Transverse colon (tissue), 4 donors: Measurements from ENCODE around the gene DTYMK. TPM values are rescaled to one million over a fixed set of nuclear protein-coding genes. Genes with fewer than 3 reads are reported as not detected.
A peak's percentile ranks its signal among the peaks of the same experiment; 100 is the strongest.
"Not testable (repeated sequence)": the region's sequence is repeated elsewhere in the genome, so short reads cannot be mapped to it uniquely, and the experiment has no call there.

Experiments
- DNase-seq: peaks from one replicate; pipeline ENCODE4 v3.0.0-alpha.2; 2019
- H3K27ac ChIP-seq, 4 donors: fragments of 200-600 bp; sonication (generic); 2 replicates each; pipeline ENCODE4 v1.5.1; 2016 to 2018; ENCODE audit warnings: inconsistent platforms in 4 of 4
- H3K27me3 ChIP-seq: fragments of 200-600 bp; sonication (generic); 2 replicates; pipeline ENCODE4 v1.5.1; 2017; ENCODE audit warnings: inconsistent platforms
- H3K36me3 ChIP-seq, 4 donors: fragments of 200-600 bp; sonication (generic); 2 replicates each; pipeline ENCODE4 v1.5.1; 2017 to 2019; ENCODE audit warnings: inconsistent platforms in 4 of 4
- H3K4me1 ChIP-seq, 4 donors: fragments of 200-600 bp; sonication (generic); 2 replicates each; pipeline ENCODE4 v1.5.1; 2017 to 2020; ENCODE audit warnings: inconsistent platforms in 4 of 4
- H3K4me3 ChIP-seq, 4 donors: fragments of 200-600 bp; sonication (generic); 1 replicate in 1 of 4; 2 replicates in 3 of 4; pipeline versions ENCODE4 v1.5.1 to v1.6.1; 2017 to 2019; ENCODE audit warnings: inconsistent platforms in 4 of 4
- H3K9me3 ChIP-seq, 2 donors: fragments of 200-600 bp; sonication (generic); 2 replicates each; pipeline ENCODE4 v1.5.1; 2017 to 2019; ENCODE audit warnings: inconsistent platforms in 2 of 2
- CTCF ChIP-seq, 5 experiments: fragments of 200-600 bp in 3 of 5; fragments of 450-650 bp in 2 of 5; sonication (generic) in 3 of 5; IDR thresholded peaks; 1 replicate in 2 of 5; 2 replicates in 3 of 5; pipeline ENCODE4 v1.5.1; 2016 to 2017; ENCODE audit warnings: antibody characterized with exemption in 5 of 5, inconsistent platforms in 3 of 5, mild to moderate bottlenecking in 2 of 5, moderate library complexity in 1 of 5
- EP300 ChIP-seq: sonication (generic); formaldehyde crosslinking; IDR thresholded peaks from one replicate; pipeline ENCODE4 v1.6.1; 2017; ENCODE audit warnings: antibody characterized with exemption, low read depth
- POLR2A ChIP-seq: fragments of 450-650 bp; IDR thresholded peaks from one replicate; pipeline ENCODE4 v1.6.1; 2016; ENCODE audit warnings: antibody characterized with exemption, mild to moderate bottlenecking, moderate library complexity
- POLR2AphosphoS5 ChIP-seq, 3 donors: sonication (generic); formaldehyde crosslinking; IDR thresholded peaks; one replicate each; pipeline ENCODE4 v1.6.1; 2016; ENCODE audit warnings: antibody characterized with exemption in 3 of 3
- WGBS, 2 donors: methylation state at CpG; one replicate each; pipeline ENCODE4 v1.1.5; 2018; ENCODE audit warnings: low coverage in 1 of 2; 5-methylcytosine and 5-hydroxymethylcytosine counted together
- in situ Hi-C, 4 donors: fragments of 200-750 bp; cut with MboI; loops; one replicate each; pipeline versions ENCODE4 v1.15.0 to v1.15.1; 2017; ENCODE audit warnings: low sequenced_read_pairs in 3 of 4, low pct_ligation_motif_present in 1 of 4, low pct_unique_long_range_greater_than_20kb in 1 of 4
- intact Hi-C: fragments of 100-400 bp; cut with DNase I; formaldehyde crosslinking; loops from one replicate; pipeline ENCODE4 v1.15.1; 2023; ENCODE audit warnings: low total_unique reads
- total RNA-seq, 4 donors: library from RNA; depleted of rRNA; stranded (reverse); fragments of >200 nt; gene quantifications; one replicate each; pipeline ENCODE4 v1.1.0, GENCODE V29; 2016

Gene DTYMK
- total RNA-seq, 4 donors from 2014 or later = 3.4 to 27.9 (median 11.4) TPM

- DNase-seq = no peak
- no peak for TF ChIP-seq POLR2A
- TF ChIP-seq CTCF (IDR thresholded peaks at IDR 0.05) = no peak
- Histone ChIP-seq H3K27me3 (no peaks in the 10 kb centered on the region), H3K4me3 (no peak overlapping the region), H3K36me3 (peaks cover 0 to 24% (median 5%) of the 10 kb centered on the region in 4 donors), H3K4me1 (no peaks in the 10 kb centered on the region), H3K9me3 (no peaks in the 10 kb centered on the region), H3K27ac (no peak overlapping the region)
- intact Hi-C loops = no loop called here
- WGBS, 2 donors = 95 to 98% methylated on average over 9 to 21 of the region's 21 CpGs
- in situ Hi-C loops = no loop called here
Observed at GRCh38 chr2:241668354-241668753, 18.3 kb downstream of the DTYMK start.

GRCh38 chr2:241666627-241667400 lies 19.8 kb downstream of the DTYMK start:
- no peak for DNase-seq
- in situ Hi-C loops (no loop called here), intact Hi-C loops (no loop called here)
- no peaks in the 10 kb centered on the region for H3K9me3 ChIP-seq
- no peaks in the 10 kb centered on the region for H3K27me3 ChIP-seq
- TF ChIP-seq EP300 (no peak), POLR2A (no peak), CTCF (IDR thresholded peaks at IDR 0.05) (no peak), POLR2AphosphoS5 (IDR thresholded peaks at IDR 0.05) (no peak)
- no peak overlapping the region for H3K4me3 ChIP-seq
- peaks cover 0 to 18% (median 5%) of the 10 kb centered on the region in 4 donors for H3K36me3 ChIP-seq
- 85 to 90% methylated on average over 4 to 42 of the region's 42 CpGs for WGBS, 2 donors
- no peaks in the 10 kb centered on the region for H3K4me1 ChIP-seq
- H3K27ac ChIP-seq = no peak overlapping the region

- DNase-seq = no peak
Observed at GRCh38 chr2:241665731-241666440, 20.7 kb downstream of the DTYMK start.

GRCh38 chr2:241662731-241663130 lies 23.9 kb downstream of the DTYMK start:
- H3K27ac ChIP-seq = peak overlapping the region in 1 of 4 donors; percentile 25
- DNase-seq, in situ Hi-C loops, H3K4me1 ChIP-seq, H3K4me3 ChIP-seq, H3K9me3 ChIP-seq, intact Hi-C loops, H3K27me3 ChIP-seq: not testable (repeated sequence)
- peaks cover 0 to 15% (median 3%) of the 10 kb centered on the region in 4 donors for H3K36me3 ChIP-seq
- 82% methylated on average over 24 of the region's 24 CpGs; no CpG with 5 or more reads in 1 of the 2 donors for WGBS, 2 donors

More at GRCh38 chr2:241665731-241666440, 20.7 kb downstream of the DTYMK start:
- intact Hi-C loops (no loop called here), in situ Hi-C loops (no loop called here)
- no peak overlapping the region for H3K27ac ChIP-seq
- H3K4me1 ChIP-seq = no peaks in the 10 kb centered on the region
- H3K27me3 ChIP-seq = no peaks in the 10 kb centered on the region
- TF ChIP-seq CTCF (IDR thresholded peaks at IDR 0.05) = no peak
- TF ChIP-seq EP300 = no peak
- TF ChIP-seq POLR2AphosphoS5 (IDR thresholded peaks at IDR 0.05) = no peak
- peaks cover 0 to 18% (median 5%) of the 10 kb centered on the region in 4 donors for H3K36me3 ChIP-seq
- no peaks in the 10 kb centered on the region for H3K9me3 ChIP-seq
- WGBS, 2 donors = 89 to 95% methylated on average over 8 to 23 of the region's 23 CpGs
- H3K4me3 ChIP-seq = no peak overlapping the region
